HEK293 (cell line): ENCODE measurements around the gene PIGH.

Experiments used
- CTCF ChIA-PET: fragments of 350-600 bp; formaldehyde crosslinking; extraction: SDS; loops from one replicate; lab custom pipeline; 2021; ENCODE audit warnings: antibody characterized with exemption; lab: Yijun Ruan, JAX
- POLR2A ChIA-PET: fragments of 300-600 bp; formaldehyde crosslinking; extraction: SDS; loops from one replicate; lab custom pipeline; 2020; ENCODE audit warnings: antibody characterized with exemption, inconsistent platforms; lab: Yijun Ruan, JAX
- H3K27ac ChIP-seq: fragments of 200-500 bp; sonication (Bioruptor generic); 2 replicates; pipeline ENCODE4 v1.5.1; 2014; ENCODE audit warnings: low read depth, low read length, control low read depth, inconsistent platforms; ENCODE audit errors: extremely low read depth
- H3K36me3 ChIP-seq, 2 experiments: fragments of 200-500 bp in 1 of 2; sonication (Bioruptor generic) in 1 of 2; 1 replicate in 1 of 2; 2 replicates in 1 of 2; pipeline ENCODE4 v1.5.1; 2014 to 2017; ENCODE audit warnings: inconsistent platforms in 2 of 2, low read length in 2 of 2; ENCODE audit not compliant: control insufficient read depth in 2 of 2, insufficient read depth in 1 of 2
- H3K4me1 ChIP-seq: fragments of 200-500 bp; sonication (Bioruptor generic); 2 replicates; pipeline ENCODE4 v1.5.1; 2014; ENCODE audit warnings: mild to moderate bottlenecking, low read length, inconsistent platforms; ENCODE audit not compliant: control insufficient read depth, insufficient read depth
- H3K4me3 ChIP-seq: 2 replicates; pipeline ENCODE4 v1.5.1; 2011; ENCODE audit warnings: low read depth, mild to moderate bottlenecking, control low read depth, low read length, moderate library complexity
- H3K9me3 ChIP-seq: fragments of 200-500 bp; sonication (Bioruptor generic); 2 replicates; pipeline ENCODE4 v1.5.1; 2014; ENCODE audit warnings: low read depth, low read length, inconsistent platforms; ENCODE audit not compliant: control insufficient read depth, insufficient read depth
- EGR2 ChIP-seq: fragments of 450-650 bp; formaldehyde crosslinking; IDR thresholded peaks from 2 replicates; pipeline ENCODE4 v1.5.1; 2016; ENCODE audit warnings: low read depth, missing biosample characterization, missing genetic modification characterization
- KLF10 ChIP-seq: fragments of 450-650 bp; IDR thresholded peaks from 2 replicates; pipeline ENCODE4 v1.5.1; 2018; ENCODE audit warnings: missing biosample characterization, mild to moderate bottlenecking, missing genetic modification characterization
- OSR2 ChIP-seq: fragments of 450-650 bp; formaldehyde crosslinking; IDR thresholded peaks from 2 replicates; pipeline ENCODE4 v1.5.1; 2016; ENCODE audit warnings: missing biosample characterization, missing genetic modification characterization
- ZBTB48 ChIP-seq: fragments of 450-650 bp; formaldehyde crosslinking; IDR thresholded peaks from 2 replicates; pipeline ENCODE4 v1.5.1; 2016; ENCODE audit warnings: missing biosample characterization, missing genetic modification characterization
- ZNF214 ChIP-seq: fragments of 450-650 bp; formaldehyde crosslinking; IDR thresholded peaks from 2 replicates; pipeline ENCODE4 v1.5.1; 2017; ENCODE audit warnings: missing biosample characterization, mild to moderate bottlenecking, missing genetic modification characterization, borderline replicate concordance
- ZNF292 ChIP-seq: fragments of 450-650 bp; formaldehyde crosslinking; IDR thresholded peaks from 2 replicates; pipeline ENCODE4 v1.5.1; 2016; ENCODE audit warnings: low read depth, missing biosample characterization, missing genetic modification characterization, borderline replicate concordance
- ZNF366 ChIP-seq: fragments of 450-650 bp; formaldehyde crosslinking; conservative IDR thresholded peaks from 2 replicates; pipeline ENCODE4 v1.5.1; 2016; ENCODE audit warnings: missing biosample characterization, missing genetic modification characterization
- ZNF426 ChIP-seq: fragments of 450-650 bp; formaldehyde crosslinking; IDR thresholded peaks from 2 replicates; pipeline ENCODE4 v1.5.1; 2017; ENCODE audit warnings: missing biosample characterization, missing genetic modification characterization, mild to moderate bottlenecking, inconsistent platforms, moderate library complexity
- ZNF571 ChIP-seq: fragments of 450-650 bp; formaldehyde crosslinking; IDR thresholded peaks from 2 replicates; pipeline ENCODE4 v1.5.0; 2017; ENCODE audit warnings: missing biosample characterization, missing genetic modification characterization
- ZNF629 ChIP-seq: fragments of 450-650 bp; formaldehyde crosslinking; IDR thresholded peaks from 2 replicates; pipeline ENCODE4 v1.5.1; 2017; ENCODE audit warnings: missing biosample characterization, missing genetic modification characterization
- ZSCAN16 ChIP-seq: fragments of 450-650 bp; formaldehyde crosslinking; IDR thresholded peaks from 2 replicates; pipeline ENCODE4 v1.5.1; 2016; ENCODE audit warnings: missing biosample characterization, missing genetic modification characterization
- ZSCAN23 ChIP-seq: fragments of 450-650 bp; formaldehyde crosslinking; IDR thresholded peaks from 2 replicates; pipeline ENCODE4 v1.5.1; 2016; ENCODE audit warnings: missing biosample characterization, missing genetic modification characterization
- ZSCAN30 ChIP-seq: fragments of 450-650 bp; IDR thresholded peaks from 2 replicates; pipeline ENCODE4 v1.5.1; 2018; ENCODE audit warnings: missing biosample characterization, mild to moderate bottlenecking, missing genetic modification characterization, moderate library complexity
- TF ChIP-seq, protein P1 (sequence below): fragments of 450-650 bp; formaldehyde crosslinking; IDR thresholded peaks from 2 replicates; pipeline ENCODE4 v1.5.1; 2017; ENCODE audit warnings: missing biosample characterization, missing genetic modification characterization
- TF ChIP-seq, protein P2 (sequence below): fragments of 450-650 bp; formaldehyde crosslinking; IDR thresholded peaks from 2 replicates; pipeline ENCODE4; 2016; ENCODE audit warnings: missing biosample characterization, missing genetic modification characterization
- TF ChIP-seq, protein P3 (sequence below): fragments of 450-650 bp; formaldehyde crosslinking; IDR thresholded peaks from 2 replicates; pipeline ENCODE4 v1.5.1; 2016; ENCODE audit warnings: missing biosample characterization, missing genetic modification characterization
- TF ChIP-seq, protein P4 (sequence below): fragments of 450-650 bp; formaldehyde crosslinking; IDR thresholded peaks from 2 replicates; pipeline ENCODE4 v1.5.1; 2016; ENCODE audit warnings: missing biosample characterization, missing genetic modification characterization, low read depth
- TF ChIP-seq, protein P5 (sequence below): fragments of 450-650 bp; formaldehyde crosslinking; IDR thresholded peaks from 2 replicates; pipeline ENCODE4 v1.5.1; 2016; ENCODE audit warnings: missing biosample characterization, missing genetic modification characterization, borderline replicate concordance

PIGH gene

DNA sequence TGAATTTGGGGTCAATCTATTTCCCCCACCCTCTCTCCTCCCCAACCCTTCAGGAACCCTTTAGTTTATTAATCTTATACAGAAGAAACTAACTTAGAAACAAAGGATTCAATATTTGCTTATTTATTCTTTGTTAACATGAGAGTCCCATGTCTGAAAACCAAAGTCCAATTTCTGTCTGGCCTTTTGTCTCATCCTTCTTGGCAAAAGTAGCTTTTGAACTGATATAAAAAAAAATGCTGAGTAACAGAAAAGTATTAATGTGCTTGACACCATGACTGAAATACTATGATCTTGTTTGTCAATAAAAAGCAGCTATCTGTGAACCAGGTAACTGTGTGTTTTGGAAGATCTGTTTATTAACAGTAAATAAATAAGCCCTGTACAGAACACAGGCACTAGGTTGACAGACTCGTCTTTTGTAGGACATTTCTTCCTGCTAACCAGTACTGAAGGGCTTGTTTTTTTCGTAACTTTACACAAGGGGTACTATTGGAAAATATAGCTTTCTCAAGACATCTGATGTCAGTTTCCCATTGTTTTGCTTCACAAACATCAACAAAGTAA, 10.8 kb downstream of the PIGH start:
- CTCF ChIA-PET = interaction anchor here (0.9 to 1.8 kb wide), 3 partner anchors 11 to 62 kb away, joined by 4 to 9 read pairs (median 5); partner anchors contain the start of gene PIGH
- TF ChIP-seq ZNF629 = no peak
- TF ChIP-seq, protein P1, sequence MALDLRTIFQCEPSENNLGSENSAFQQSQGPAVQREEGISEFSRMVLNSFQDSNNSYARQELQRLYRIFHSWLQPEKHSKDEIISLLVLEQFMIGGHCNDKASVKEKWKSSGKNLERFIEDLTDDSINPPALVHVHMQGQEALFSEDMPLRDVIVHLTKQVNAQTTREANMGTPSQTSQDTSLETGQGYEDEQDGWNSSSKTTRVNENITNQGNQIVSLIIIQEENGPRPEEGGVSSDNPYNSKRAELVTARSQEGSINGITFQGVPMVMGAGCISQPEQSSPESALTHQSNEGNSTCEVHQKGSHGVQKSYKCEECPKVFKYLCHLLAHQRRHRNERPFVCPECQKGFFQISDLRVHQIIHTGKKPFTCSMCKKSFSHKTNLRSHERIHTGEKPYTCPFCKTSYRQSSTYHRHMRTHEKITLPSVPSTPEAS (tag by site-specific recombination) = no peak
- no peak for TF ChIP-seq OSR2 (tag by site-specific recombination)
- no peak for TF ChIP-seq ZBTB48 (tag by site-specific recombination)
- TF ChIP-seq, all 188 proteins: peak for 0
- POLR2A ChIA-PET = interaction anchor here (0.6 kb wide), 1 partner anchor 51 kb away, joined by 3 read pairs; no protein-coding TSS in a partner anchor
- Histone ChIP-seq H3K9me3 (no peaks in the 10 kb centered on the region), H3K27ac (no peak overlapping the region), H3K36me3 (peaks cover 32 to 88% of the 10 kb centered on the region in 2 experiments), H3K4me1 (no peaks in the 10 kb centered on the region), H3K4me3 (no peak overlapping the region)

DNA sequence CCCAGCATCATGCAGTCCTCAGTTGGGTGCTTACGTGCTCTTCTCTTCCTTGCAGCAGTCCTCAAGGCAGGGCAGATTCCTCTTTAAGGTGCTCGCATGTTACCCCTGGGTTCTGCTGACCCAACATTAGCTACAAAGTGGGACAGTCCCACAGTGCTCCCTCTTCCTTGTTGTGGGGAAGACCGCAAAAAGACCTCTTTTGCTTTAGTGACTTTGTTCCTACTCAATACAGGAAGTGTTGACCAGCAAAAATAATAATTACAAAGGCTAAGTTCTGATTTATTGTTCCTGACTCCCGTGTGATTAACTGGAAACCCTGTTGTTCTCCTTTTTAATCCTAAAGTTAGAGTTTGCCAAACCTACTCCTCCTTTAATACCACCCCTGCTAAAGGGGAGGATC, 13.7 kb downstream of the PIGH start:
- H3K9me3 ChIP-seq = no peaks in the 10 kb centered on the region
- ChIA-PET POLR2A (interaction anchor here (1.5 kb wide), 1 partner anchor 14 kb away, joined by 5 read pairs; the partner anchor contains the start of gene PIGH), CTCF (interaction anchor here (1.1 to 8.8 kb wide), 6 partner anchors 13 to 117 kb away, joined by 5 to 131 read pairs (median 28); partner anchors contain the start of genes PIGH and RDH12)
- no peak overlapping the region for H3K27ac ChIP-seq
- H3K4me3 ChIP-seq = no peak overlapping the region
- no peaks in the 10 kb centered on the region for H3K4me1 ChIP-seq
- H3K36me3 ChIP-seq = peaks cover 20 to 85% of the 10 kb centered on the region in 2 experiments
- TF ChIP-seq KLF10 (tag by site-specific recombination) (no peak), ZNF214 (no peak), ZSCAN30 (tag by site-specific recombination) (no peak), ZSCAN23 (tag by site-specific recombination) (no peak), ZNF426 (tag by site-specific recombination) (no peak), ZNF366 (tag by site-specific recombination) (no peak), ZNF571 (no peak), ZSCAN16 (no peak), EGR2 (tag by site-specific recombination) (no peak), ZNF292 (no peak)
- TF ChIP-seq, protein P2, sequence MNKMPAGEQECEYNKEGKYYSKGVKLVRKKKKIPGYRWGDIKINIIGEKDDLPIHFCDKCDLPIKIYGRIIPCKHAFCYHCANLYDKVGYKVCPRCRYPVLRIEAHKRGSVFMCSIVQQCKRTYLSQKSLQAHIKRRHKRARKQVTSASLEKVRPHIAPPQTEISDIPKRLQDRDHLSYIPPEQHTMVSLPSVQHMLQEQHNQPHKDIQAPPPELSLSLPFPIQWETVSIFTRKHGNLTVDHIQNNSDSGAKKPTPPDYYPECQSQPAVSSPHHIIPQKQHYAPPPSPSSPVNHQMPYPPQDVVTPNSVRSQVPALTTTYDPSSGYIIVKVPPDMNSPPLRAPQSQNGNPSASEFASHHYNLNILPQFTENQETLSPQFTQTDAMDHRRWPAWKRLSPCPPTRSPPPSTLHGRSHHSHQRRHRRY = no peak
- TF ChIP-seq, protein P3, sequence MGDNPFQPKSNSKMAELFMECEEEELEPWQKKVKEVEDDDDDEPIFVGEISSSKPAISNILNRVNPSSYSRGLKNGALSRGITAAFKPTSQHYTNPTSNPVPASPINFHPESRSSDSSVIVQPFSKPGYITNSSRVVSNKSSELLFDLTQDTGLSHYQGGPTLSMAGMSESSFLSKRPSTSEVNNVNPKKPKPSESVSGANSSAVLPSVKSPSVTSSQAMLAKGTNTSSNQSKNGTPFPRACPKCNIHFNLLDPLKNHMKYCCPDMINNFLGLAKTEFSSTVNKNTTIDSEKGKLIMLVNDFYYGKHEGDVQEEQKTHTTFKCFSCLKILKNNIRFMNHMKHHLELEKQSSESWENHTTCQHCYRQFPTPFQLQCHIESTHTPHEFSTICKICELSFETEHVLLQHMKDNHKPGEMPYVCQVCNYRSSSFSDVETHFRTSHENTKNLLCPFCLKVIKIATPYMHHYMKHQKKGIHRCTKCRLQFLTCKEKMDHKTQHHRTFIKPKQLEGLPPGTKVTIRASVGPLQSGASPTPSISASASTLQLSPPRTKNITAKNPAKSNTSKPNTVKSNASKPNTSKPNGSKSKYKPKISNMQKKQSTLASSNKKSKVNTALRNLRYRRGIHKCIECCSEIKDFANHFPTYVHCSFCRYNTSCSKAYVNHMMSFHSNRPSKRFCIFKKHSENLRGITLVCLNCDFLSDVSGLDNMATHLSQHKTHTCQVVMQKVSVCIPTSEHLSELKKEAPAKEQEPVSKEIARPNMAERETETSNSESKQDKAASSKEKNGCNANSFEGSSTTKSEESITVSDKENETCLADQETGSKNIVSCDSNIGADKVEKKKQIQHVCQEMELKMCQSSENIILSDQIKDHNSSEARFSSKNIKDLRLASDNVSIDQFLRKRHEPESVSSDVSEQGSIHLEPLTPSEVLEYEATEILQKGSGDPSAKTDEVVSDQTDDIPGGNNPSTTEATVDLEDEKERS (tag by site-specific recombination) = no peak
- TF ChIP-seq, protein P1 (tag by site-specific recombination) = no peak
- TF ChIP-seq, protein P4, sequence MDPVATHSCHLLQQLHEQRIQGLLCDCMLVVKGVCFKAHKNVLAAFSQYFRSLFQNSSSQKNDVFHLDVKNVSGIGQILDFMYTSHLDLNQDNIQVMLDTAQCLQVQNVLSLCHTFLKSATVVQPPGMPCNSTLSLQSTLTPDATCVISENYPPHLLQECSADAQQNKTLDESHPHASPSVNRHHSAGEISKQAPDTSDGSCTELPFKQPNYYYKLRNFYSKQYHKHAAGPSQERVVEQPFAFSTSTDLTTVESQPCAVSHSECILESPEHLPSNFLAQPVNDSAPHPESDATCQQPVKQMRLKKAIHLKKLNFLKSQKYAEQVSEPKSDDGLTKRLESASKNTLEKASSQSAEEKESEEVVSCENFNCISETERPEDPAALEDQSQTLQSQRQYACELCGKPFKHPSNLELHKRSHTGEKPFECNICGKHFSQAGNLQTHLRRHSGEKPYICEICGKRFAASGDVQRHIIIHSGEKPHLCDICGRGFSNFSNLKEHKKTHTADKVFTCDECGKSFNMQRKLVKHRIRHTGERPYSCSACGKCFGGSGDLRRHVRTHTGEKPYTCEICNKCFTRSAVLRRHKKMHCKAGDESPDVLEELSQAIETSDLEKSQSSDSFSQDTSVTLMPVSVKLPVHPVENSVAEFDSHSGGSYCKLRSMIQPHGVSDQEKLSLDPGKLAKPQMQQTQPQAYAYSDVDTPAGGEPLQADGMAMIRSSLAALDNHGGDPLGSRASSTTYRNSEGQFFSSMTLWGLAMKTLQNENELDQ (tag by site-specific recombination) = no peak
- TF ChIP-seq, protein P5, sequence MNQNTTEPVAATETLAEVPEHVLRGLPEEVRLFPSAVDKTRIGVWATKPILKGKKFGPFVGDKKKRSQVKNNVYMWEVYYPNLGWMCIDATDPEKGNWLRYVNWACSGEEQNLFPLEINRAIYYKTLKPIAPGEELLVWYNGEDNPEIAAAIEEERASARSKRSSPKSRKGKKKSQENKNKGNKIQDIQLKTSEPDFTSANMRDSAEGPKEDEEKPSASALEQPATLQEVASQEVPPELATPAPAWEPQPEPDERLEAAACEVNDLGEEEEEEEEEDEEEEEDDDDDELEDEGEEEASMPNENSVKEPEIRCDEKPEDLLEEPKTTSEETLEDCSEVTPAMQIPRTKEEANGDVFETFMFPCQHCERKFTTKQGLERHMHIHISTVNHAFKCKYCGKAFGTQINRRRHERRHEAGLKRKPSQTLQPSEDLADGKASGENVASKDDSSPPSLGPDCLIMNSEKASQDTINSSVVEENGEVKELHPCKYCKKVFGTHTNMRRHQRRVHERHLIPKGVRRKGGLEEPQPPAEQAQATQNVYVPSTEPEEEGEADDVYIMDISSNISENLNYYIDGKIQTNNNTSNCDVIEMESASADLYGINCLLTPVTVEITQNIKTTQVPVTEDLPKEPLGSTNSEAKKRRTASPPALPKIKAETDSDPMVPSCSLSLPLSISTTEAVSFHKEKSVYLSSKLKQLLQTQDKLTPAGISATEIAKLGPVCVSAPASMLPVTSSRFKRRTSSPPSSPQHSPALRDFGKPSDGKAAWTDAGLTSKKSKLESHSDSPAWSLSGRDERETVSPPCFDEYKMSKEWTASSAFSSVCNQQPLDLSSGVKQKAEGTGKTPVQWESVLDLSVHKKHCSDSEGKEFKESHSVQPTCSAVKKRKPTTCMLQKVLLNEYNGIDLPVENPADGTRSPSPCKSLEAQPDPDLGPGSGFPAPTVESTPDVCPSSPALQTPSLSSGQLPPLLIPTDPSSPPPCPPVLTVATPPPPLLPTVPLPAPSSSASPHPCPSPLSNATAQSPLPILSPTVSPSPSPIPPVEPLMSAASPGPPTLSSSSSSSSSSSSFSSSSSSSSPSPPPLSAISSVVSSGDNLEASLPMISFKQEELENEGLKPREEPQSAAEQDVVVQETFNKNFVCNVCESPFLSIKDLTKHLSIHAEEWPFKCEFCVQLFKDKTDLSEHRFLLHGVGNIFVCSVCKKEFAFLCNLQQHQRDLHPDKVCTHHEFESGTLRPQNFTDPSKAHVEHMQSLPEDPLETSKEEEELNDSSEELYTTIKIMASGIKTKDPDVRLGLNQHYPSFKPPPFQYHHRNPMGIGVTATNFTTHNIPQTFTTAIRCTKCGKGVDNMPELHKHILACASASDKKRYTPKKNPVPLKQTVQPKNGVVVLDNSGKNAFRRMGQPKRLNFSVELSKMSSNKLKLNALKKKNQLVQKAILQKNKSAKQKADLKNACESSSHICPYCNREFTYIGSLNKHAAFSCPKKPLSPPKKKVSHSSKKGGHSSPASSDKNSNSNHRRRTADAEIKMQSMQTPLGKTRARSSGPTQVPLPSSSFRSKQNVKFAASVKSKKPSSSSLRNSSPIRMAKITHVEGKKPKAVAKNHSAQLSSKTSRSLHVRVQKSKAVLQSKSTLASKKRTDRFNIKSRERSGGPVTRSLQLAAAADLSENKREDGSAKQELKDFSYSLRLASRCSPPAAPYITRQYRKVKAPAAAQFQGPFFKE (tag by site-specific recombination) = no peak
